Fibroblast of villous mesenchyme (primary cell): ENCODE data around the gene BTBD17. TPM values are rescaled to one million over a fixed set of nuclear protein-coding genes. Genes with fewer than 3 reads are reported as not detected.
A peak's percentile ranks its signal among the peaks of the same experiment; 100 is the strongest.

Source experiments
- DNase-seq: peaks from one replicate; pipeline ENCODE4 v3.0.0-alpha.2; 2010; ENCODE audit warnings: low read depth
- H3K4me3 ChIP-seq: 2 replicates; pipeline ENCODE4 v1.5.1; 2011; ENCODE audit warnings: low read depth, mild to moderate bottlenecking, low read length
- total RNA-seq: library from RNA; depleted of rRNA; stranded (reverse); fragments of >200 nt; gene quantifications from 2 replicates; pipeline ENCODE4 v1.2.3, GENCODE V29; 2012
- TF ChIP-seq, protein P1 (sequence below): IDR thresholded peaks from 2 replicates; pipeline ENCODE4 v1.5.1; 2012; ENCODE audit warnings: low read depth, mild to moderate bottlenecking, low read length; ENCODE audit not compliant: insufficient read depth

The BTBD17 gene
- total RNA-seq, 1 donor, result not detected

DNA sequence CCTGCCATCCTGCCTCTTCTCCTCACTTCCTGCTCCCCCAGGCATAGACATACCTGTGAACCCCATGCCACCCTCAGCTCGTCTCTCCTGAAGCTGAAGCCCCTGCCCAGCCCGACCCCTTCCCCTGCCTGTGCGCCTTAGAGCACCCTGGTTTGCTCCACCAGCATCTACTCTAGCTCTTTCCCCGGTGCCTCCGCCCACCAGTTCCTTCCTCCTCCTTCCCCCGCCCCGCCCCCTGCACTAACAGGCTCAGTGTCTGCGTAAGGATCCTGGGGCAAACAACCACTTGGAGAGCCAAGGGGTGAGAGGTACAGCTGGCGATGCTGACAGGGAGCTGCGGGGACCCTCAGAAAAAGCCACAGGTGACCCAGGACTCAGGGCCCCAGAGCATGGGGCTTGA, 7.6 kb upstream of the BTBD17 start:
- DNase-seq, result no peak
- H3K4me3 ChIP-seq, result no peak overlapping the region
- TF ChIP-seq, protein P1, sequence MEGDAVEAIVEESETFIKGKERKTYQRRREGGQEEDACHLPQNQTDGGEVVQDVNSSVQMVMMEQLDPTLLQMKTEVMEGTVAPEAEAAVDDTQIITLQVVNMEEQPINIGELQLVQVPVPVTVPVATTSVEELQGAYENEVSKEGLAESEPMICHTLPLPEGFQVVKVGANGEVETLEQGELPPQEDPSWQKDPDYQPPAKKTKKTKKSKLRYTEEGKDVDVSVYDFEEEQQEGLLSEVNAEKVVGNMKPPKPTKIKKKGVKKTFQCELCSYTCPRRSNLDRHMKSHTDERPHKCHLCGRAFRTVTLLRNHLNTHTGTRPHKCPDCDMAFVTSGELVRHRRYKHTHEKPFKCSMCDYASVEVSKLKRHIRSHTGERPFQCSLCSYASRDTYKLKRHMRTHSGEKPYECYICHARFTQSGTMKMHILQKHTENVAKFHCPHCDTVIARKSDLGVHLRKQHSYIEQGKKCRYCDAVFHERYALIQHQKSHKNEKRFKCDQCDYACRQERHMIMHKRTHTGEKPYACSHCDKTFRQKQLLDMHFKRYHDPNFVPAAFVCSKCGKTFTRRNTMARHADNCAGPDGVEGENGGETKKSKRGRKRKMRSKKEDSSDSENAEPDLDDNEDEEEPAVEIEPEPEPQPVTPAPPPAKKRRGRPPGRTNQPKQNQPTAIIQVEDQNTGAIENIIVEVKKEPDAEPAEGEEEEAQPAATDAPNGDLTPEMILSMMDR, result no peak

DNA sequence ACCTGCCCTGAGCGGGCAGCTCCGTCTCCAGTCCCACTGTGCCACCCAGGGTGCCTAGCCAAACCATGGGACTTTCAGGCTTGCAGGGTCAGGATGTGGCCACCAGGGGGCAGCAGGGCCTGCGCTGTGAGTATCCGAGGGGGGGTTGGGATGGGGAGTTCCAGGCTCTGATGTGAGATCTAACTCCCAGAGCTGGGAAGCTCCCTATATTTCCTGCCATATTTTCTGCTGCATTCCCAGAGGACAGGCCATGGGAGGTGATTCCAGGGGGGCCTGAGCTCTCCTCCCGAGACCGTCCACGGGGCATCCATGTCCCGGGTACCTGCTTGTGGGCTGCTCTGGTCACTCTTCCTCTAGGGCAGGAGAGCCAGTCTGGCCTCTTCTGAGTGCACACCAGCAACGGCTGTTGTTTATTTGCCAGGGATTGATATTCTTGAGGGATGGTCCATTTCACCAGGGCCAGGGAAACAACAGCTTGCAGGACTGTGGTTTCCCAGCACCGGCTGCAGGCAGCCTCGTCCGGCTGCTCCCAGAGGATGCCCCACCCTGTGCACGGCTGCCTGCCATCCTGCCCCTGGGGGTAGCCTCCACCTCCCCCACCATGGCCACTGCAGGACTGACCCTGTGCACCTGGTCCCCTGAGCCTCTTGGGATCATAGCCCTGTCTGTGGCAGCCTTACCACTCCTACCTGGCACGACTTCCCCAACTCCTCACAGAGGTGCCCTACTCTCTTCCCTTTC, 6.8 kb upstream of the BTBD17 start:
- peak; percentile 52 for DNase-seq
- H3K4me3 ChIP-seq, result no peak overlapping the region
- TF ChIP-seq, protein P1, result peak; percentile 90

DNA sequence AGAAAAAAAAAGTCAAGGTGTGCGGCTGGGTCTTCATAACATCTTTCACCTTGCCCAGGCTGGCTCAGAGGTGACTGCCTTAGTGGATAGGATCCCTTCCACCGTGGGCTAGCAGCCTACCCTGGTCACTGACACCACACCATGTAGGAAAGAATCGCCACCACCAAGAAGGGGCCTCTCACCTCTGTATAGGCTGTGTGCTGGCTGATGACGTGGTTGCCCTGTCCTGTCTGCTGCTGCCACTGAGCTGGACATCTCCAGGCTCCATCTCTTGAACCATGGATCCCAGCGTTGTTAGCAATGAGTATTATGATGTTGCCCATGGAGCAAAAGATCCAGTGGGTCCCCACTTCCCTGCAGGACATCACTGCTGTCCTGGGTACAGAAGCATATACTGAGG, 5.5 kb upstream of the BTBD17 start, which contains the start of gene GPR142:
GPR142 (plus strand) TSS at position 301 of the 400 bp plus-strand sequence. CDS start 2,035 bp downstream, outside the sequence.
- TF ChIP-seq, protein P1, result no peak
- no peak for DNase-seq
- H3K4me3 ChIP-seq, result no peak within 1 kb of the TSS

DNA sequence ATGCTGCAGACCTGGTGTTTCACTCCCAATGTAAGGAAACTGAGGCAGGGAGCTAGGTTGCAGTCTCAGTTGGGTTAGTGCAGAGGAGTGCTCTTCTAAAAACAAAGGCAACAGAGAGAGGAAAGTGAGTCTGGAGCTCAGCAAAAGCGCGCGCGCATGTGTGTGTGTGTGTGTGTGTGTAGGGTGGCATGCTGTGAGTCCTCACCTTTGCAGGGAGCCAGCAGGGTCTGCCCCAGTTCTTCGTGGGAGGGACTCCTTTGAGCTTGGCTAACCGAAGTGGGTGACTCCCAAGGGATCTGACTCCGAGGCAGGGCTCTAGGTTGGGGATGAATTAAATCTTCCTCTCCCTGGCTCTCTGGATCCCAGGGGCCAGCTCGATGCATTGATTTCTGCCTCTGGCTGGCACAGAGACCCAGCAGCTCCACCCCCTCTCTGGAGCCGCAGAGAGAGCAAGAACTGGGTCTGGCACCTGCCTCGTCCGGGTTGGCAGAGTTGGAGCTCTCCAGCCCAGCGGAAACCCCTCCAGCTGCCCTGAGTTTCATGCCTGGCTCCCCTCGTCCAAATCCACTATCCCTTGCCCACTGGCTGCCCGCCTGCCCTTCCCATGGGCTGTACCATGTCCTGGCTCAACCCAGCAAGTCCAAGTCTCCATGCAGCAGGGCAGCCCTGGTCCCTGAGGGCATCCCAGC, 1.3 kb upstream of the BTBD17 start:
- TF ChIP-seq, protein P1, result no peak
- H3K4me3 ChIP-seq, result no peak overlapping the region
- DNase-seq, result no peak

DNA sequence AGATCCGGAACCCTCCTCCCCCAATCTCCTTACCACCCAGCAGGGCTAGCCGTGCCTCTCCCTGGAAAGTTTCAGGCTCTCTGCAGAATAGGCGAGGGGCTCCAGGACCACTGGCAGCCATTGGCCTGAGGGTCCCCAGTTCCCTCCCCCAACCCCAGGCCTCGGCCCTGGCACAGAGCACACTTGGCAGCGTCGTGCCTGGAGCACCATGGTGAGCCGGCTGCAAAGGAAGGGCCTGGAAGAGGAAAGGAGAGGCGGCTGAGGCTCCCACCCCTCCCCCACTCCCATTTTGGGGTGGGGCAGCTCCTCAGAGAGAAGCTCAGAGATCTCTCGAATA, 369 bp upstream of the BTBD17 start:
- H3K4me3 ChIP-seq, result no peak overlapping the region
- DNase-seq, result no peak
- TF ChIP-seq, protein P1, result no peak

DNA sequence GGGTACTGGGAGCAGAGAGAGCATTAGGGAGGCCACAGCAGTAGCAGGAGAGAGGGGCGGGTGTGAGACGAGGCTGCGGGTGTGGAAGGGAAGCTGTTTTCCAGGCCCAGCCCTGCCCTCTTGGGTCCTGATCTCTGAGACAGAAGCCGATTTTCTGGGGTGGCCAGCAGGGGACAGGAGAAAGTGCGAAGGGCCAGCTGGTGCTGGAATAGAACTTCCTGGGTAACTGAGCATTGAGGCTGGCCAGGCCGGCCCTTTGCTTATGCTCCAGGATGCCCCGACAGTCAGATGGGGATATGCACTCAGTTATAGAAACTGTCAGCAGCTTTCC, 804 bp downstream of the BTBD17 start:
- no peak overlapping the region for H3K4me3 ChIP-seq
- no peak for DNase-seq
- TF ChIP-seq, protein P1, result no peak
